ENCODE measurements around the gene SERTAD4. TPM values are rescaled to one million over a fixed set of nuclear protein-coding genes. Genes with fewer than 3 reads are reported as not detected.
A peak's percentile ranks its signal among the peaks of the same experiment; 100 is the strongest.

SERTAD4 gene
- total and polyA plus RNA-seq, 2 of the 8 experiments (the other 6 are each of a cell fraction or from before 2014, with no cell fraction given), result 0.54 to 3.2 TPM

DNA sequence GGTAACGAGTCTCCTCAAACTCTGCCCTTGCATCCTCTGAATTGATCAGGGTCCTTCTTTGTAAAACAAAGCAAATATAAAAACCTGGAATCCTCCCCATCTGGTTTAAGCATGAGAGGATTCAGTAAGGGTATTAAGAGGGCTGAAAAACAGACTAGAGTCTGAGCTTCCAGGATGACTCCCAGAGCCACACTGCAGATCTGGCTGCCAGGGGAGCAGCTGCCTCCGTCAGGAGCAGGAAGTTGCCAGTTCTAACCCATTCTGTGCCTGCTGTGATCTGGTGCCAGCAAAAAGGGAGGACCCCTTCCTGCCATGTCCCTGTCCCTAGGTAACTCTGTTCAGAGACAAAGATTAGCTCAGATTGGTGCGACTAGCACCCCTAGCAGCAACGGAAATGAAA is 27.5 kb downstream of the SERTAD4 start:
- Histone ChIP-seq H2AK5ac (ENCODE audit: low read depth, low read length) (no peak overlapping the region), H3K9ac (replicated peaks in 1 of 4; ENCODE audit: extremely low read depth in 1 of 4, low read depth in 3 of 4, low read length in 3 of 4) (no peak overlapping the region), H3K4ac (replicated peaks; ENCODE audit: insufficient read length, low read depth, low read length) (no peak overlapping the region), H3K79me2 (ENCODE audit: control insufficient read depth in 1 of 2, insufficient read depth in 2 of 2, low read length in 2 of 2) (no peaks in the 10 kb centered on the region), H3K14ac (ENCODE audit: insufficient read length) (no peak overlapping the region), H4K8ac (ENCODE audit: extremely low read depth, insufficient read depth, low read length) (no peak overlapping the region), H2BK15ac (ENCODE audit: low read length) (no peak overlapping the region), H3K23me2 (ENCODE audit: low read depth, low read length) (no peaks in the 10 kb centered on the region; the same call in 1 of the 2 replicates), H3K4me1 (replicated peaks in 1 of 4; ENCODE audit: control insufficient read depth in 3 of 4, insufficient read depth in 4 of 4, low read length in 3 of 4) (peaks cover 0 to 6% (median 2%) of the 10 kb centered on the region in 4 experiments; a peak in 2 of 7 replicates), H4K5ac (ENCODE audit: insufficient read length, low read depth, low read length) (no peak overlapping the region), H2BK20ac (ENCODE audit: low read length) (0 out of 2 replicates have a peak overlapping the region, but pooled peaks have one; percentile 82), H3K9me3 (ENCODE audit: insufficient read depth in 2 of 2, low read depth in 1 of 2, low read length in 1 of 2) (no peaks in the 10 kb centered on the region), H3K23ac (ENCODE audit: insufficient read length) (no peak overlapping the region), H2BK120ac (replicated peaks; ENCODE audit: low read depth, low read length) (no peak overlapping the region), H3K79me1 (ENCODE audit: low read depth, low read length) (no peaks in the 10 kb centered on the region), H3K4me3 (ENCODE audit: extremely low read depth in 1 of 4, insufficient read depth in 2 of 4, low read depth in 3 of 4, low read length in 4 of 4) (no peak overlapping the region), H3K36me3 (ENCODE audit: control insufficient read depth in 2 of 4, insufficient read depth in 4 of 4, low read length in 3 of 4) (no peaks in the 10 kb centered on the region), H3K27ac (ENCODE audit: low read depth, low read length) (no peak overlapping the region), H3K4me2 (ENCODE audit: insufficient read depth in 1 of 2, low read depth in 2 of 2, low read length in 2 of 2) (no peak overlapping the region), H2BK5ac (ENCODE audit: low read depth, low read length) (no peak overlapping the region), H4K91ac (replicated peaks; ENCODE audit: insufficient read length, low read length) (no peak overlapping the region), H4K20me1 (replicated peaks in 1 of 2; ENCODE audit: control insufficient read depth in 1 of 2, insufficient read depth in 2 of 2, low read length in 2 of 2) (no peaks in the 10 kb centered on the region), H2AFZ (ENCODE audit: low read length) (no peak overlapping the region), H3K27me3 (replicated peaks in 1 of 4; ENCODE audit: control insufficient read depth in 3 of 4, extremely low read depth in 1 of 4, insufficient read depth in 3 of 4, low read length in 3 of 4) (no peaks in the 10 kb centered on the region; a peak in 1 of 7 replicates), H2BK12ac (ENCODE audit: low read depth, low read length) (no peak overlapping the region), H3K18ac (ENCODE audit: extremely low read depth, low read length) (no peak overlapping the region), H3K56ac (replicated peaks; ENCODE audit: insufficient read length, low read depth, low read length) (no peak overlapping the region)
- TF ChIP-seq NANOG (IDR thresholded peaks at IDR 0.05; ENCODE audit: insufficient read depth, low read depth, low read length, poor library complexity, severe bottlenecking) (no peak), BACH1 (IDR thresholded peaks at IDR 0.05; ENCODE audit: low read length) (no peak), SUZ12 (IDR thresholded peaks at IDR 0.05; ENCODE audit: low read length) (no peak), SIN3A (conservative IDR thresholded peaks at IDR 0.05 in 1 of 2, IDR thresholded peaks at IDR 0.05 in 1 of 2; ENCODE audit: low read depth in 1 of 2, low read length in 2 of 2) (no peak), MAFK (IDR thresholded peaks at IDR 0.05; ENCODE audit: low read depth, low read length) (no peak), BRCA1 (IDR thresholded peaks at IDR 0.05; ENCODE audit: low read depth, low read length) (no peak), RXRA (IDR thresholded peaks at IDR 0.05; ENCODE audit: insufficient read depth, low read depth, low read length) (no peak), RNF2 (IDR thresholded peaks at IDR 0.05; ENCODE audit: borderline replicate concordance, low read depth, low read length, missing control alignments, poor library complexity, severe bottlenecking) (no peak)
- TF ChIP-seq, protein P1, sequence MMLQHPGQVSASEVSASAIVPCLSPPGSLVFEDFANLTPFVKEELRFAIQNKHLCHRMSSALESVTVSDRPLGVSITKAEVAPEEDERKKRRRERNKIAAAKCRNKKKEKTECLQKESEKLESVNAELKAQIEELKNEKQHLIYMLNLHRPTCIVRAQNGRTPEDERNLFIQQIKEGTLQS (IDR thresholded peaks at IDR 0.05; ENCODE audit: insufficient read depth, low read depth, low read length), result no peak
- ChIA-PET CTCF (ENCODE audit: partially characterized antibody) (interaction anchor here (0.8 to 1.9 kb wide), 4 partner anchors 12 to 33 kb away, joined by 3 to 4 read pairs (median 3); no protein-coding TSS in a partner anchor), POLR2A (ENCODE audit: partially characterized antibody) (interaction anchor here (1.1 to 3.8 kb wide), 4 partner anchors 8 to 114 kb away, joined by 3 to 24 read pairs (median 5); no protein-coding TSS in a partner anchor)
- 73% methylated on average over 4 of the region's 4 CpGs; no CpG with 5 or more reads in 1 of the 2 experiments for WGBS, 2 experiments (ENCODE audit: extremely low coverage in 1 of 2, insufficient coverage in 1 of 2, insufficient read length in 1 of 2, insufficient replicate concordance in 2 of 2, low coverage in 1 of 2, low lambda C conversion rate in 2 of 2, missing lambda C conversion rate in 1 of 2)
- FAIRE-seq (no peak), DNase-seq (ENCODE audit: low read depth in 1 of 2, low spot score in 2 of 2) (no peak)

Data from H1 (cell line).